ENCODE data around the gene COLEC11.

The COLEC11 gene

GRCh38 chr2:3585261-3586109, 9.4 kb upstream of the COLEC11 start:
- DNase-seq (ENCODE audit: low spot score), result no peak

- no peak for DNase-seq (ENCODE audit: low spot score)
Measured at GRCh38 chr2:3586220-3586619, 8.7 kb upstream of the COLEC11 start.

GRCh38 chr2:3587021-3587420, 7.9 kb upstream of the COLEC11 start:
- DNase-seq (ENCODE audit: low spot score), result no peak

GRCh38 chr2:3587432-3587831, 7.5 kb upstream of the COLEC11 start:
- no peak for DNase-seq (ENCODE audit: low spot score)

- no peak for DNase-seq (ENCODE audit: low spot score)
Measured at GRCh38 chr2:3588084-3588483, 6.8 kb upstream of the COLEC11 start.

GRCh38 chr2:3589086-3589485, 5.8 kb upstream of the COLEC11 start:
- DNase-seq (ENCODE audit: low spot score), result no peak

- no peak for DNase-seq (ENCODE audit: low spot score)
Measured at GRCh38 chr2:3595404-3595803, 492 bp downstream of the COLEC11 start.

GRCh38 chr2:3595985-3596384, 1.1 kb downstream of the COLEC11 start:
- no peak for DNase-seq (ENCODE audit: low spot score)

- no peak for DNase-seq (ENCODE audit: low spot score)
Measured at GRCh38 chr2:3596901-3597417, 2.0 kb downstream of the COLEC11 start.

GRCh38 chr2:3597567-3597966, 2.7 kb downstream of the COLEC11 start:
- no peak for DNase-seq (ENCODE audit: low spot score)

- no peak for DNase-seq (ENCODE audit: low spot score)
Measured at GRCh38 chr2:3598197-3598910, 3.4 kb downstream of the COLEC11 start.

- DNase-seq (ENCODE audit: low spot score), result no peak
Measured at GRCh38 chr2:3598912-3599854, 4.3 kb downstream of the COLEC11 start.

GRCh38 chr2:3600256-3600855, 5.4 kb downstream of the COLEC11 start:
- DNase-seq (ENCODE audit: low spot score), result no peak

GRCh38 chr2:3601561-3602271, 6.8 kb downstream of the COLEC11 start:
- no peak for DNase-seq (ENCODE audit: low spot score)

GRCh38 chr2:3602553-3603339, 7.8 kb downstream of the COLEC11 start:
- DNase-seq (ENCODE audit: low spot score), result no peak

GRCh38 chr2:3603536-3604206, 8.8 kb downstream of the COLEC11 start:
- DNase-seq (ENCODE audit: low spot score), result no peak

- DNase-seq (ENCODE audit: low spot score), result no peak
Measured at GRCh38 chr2:3604207-3604877, 9.4 kb downstream of the COLEC11 start.

GRCh38 chr2:3604991-3605961, 10.4 kb downstream of the COLEC11 start:
- DNase-seq (ENCODE audit: low spot score), result peak; percentile 36

Measured in CD4-positive, alpha-beta T cell treated with Interleukin-15 for 4 hours (primary cell).